GM18873 (cell line): ENCODE data around the gene BCAS1.

Experiments
- ATAC-seq: cut with Tn5 transposase; IDR thresholded peaks from one replicate; pipeline ENCODE4 v1.9.1; 2021; ENCODE audit warnings: mild to moderate bottlenecking, moderate library complexity, moderate number of reproducible peaks; ENCODE audit not compliant: unreplicated experiment, low FRiP score

BCAS1 gene

DNA sequence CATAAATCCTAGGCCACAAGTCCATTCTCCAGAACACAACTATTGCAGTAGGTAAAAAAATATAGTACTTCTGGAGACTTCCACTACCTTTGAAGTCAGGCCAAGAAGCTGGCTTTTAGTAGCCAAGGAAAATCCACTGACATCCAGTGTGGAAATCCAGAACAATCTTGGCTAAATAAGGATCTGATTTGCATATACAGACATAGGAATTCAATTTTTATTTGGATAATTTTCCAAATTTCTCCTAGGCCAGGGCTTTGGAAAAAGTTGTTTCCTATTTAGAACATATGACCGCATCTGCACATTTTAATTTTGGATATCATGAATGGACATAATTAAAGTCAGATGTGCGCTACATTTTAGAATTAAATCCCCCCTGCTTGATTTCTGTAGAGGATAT, 100.2 kb downstream of the BCAS1 start:
- no peak for ATAC-seq

DNA sequence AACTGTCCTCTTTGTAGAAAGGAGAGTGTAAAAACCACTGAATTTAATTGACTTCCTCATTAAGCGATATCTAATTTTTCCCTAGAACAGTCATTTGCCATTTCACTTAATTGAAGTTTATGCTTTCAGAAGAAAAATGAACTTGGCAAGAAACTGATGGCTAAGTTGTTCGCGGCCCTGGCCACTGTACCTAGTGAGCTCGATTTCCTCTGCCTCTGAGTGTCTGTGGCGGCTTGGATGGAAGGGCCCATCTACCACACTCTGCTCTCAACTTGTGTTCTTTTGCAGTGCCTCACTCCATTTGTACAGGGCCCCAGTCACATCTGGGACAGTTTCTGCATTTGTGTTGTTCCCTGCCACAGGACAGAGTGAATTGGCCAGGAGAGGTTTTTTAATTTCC, 102.9 kb downstream of the BCAS1 start:
- ATAC-seq: no peak

DNA sequence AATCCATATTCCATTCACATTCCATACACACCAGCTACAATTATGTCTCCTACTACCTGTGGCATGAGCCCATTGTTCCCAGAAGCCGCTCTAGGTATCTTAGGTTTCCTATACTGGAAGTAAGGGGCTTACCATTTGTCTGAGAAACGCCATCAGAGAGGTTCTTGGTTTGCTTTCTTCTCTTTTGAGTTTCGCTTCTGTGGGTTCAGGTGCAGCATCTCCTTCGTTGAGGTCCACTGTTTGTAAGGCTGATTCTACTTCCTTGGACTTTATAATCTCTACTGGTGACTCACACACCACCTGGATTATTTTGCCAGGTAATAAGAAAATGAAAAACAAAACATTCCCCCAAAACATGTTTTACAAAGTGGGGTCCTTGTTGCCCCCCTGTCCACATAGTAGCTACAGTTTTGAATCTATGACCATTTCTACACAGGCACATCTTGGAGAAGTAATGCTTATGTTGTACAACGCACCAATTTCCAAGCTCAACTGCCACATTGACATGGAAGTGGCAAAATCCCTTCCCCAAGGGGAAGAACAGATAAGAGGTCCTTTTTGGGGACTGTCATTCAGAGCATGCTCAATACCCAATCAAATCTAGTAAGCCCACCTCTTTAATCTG, 103.5 kb downstream of the BCAS1 start:
- no peak for ATAC-seq

DNA sequence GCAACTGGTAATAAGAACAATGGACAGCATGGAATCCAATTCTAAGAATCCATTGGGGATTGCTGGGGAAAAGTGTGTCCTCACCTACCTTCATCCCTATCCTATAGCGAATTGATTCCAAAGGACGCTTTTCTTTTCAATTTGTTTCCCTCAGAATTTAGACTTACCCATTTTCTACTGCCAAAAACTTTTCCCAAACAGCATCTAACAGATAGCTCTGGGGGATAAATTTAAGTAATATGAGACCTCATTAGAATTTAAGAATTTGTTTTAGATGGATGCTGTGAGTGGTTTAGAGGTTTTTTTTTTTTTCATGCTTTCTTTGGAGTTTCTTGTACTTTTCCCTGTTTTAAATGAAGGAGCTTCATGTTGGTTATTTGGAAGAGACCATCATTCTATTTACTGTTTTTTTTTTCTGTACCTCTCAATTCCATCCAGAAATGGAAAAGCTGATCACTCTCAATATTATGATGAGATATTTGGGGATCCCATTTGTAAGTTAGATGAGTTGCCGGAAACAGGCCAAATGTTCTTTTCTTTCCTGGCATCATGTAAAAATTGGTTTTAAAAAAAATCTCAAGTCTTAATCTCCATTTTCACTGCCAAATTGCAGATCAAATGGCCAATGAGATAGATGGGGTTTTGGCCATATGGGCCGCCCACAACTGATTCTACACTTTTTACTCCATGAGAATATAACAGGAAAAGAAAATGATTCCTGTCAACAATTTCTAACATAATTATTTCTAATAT, 105.7 kb downstream of the BCAS1 start:
- no peak for ATAC-seq

DNA sequence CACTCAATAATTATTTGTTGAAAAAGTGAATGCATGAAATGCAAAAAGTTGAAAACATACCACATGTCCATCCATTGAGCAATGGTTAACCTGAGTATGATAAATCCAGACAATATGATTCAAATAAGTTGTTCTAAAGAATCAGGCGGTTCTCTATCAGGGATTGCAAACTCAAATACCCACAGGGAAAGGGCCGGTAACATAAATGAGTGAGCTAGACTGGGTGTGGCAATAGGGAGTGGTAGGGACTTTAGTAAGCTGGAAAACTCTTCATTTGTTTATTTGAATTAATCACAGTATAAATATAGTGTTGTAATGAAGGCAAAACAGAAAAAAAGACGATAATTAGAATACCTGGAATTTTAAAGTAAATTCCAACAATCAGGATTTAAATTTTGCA, 106.3 kb downstream of the BCAS1 start:
- ATAC-seq: no peak

DNA sequence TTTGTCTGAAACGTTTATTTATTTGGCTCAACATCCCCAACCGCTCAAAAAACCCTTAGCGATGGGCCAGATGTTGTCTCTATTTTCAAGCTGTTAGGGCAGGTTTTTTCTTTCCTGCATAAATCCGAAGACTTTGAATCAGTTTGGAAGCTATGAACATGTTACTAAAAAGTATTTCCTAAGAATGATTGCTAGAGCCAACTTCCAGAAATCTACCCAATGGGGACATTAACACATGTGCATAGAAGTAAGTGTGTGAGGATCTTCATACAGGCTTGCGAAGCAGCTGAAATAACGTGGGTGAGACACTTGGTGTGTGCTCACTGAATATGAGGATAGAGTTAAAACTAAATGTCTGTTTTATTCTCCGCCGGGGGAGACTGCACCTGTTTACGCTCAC, 106.8 kb downstream of the BCAS1 start:
- no peak for ATAC-seq

DNA sequence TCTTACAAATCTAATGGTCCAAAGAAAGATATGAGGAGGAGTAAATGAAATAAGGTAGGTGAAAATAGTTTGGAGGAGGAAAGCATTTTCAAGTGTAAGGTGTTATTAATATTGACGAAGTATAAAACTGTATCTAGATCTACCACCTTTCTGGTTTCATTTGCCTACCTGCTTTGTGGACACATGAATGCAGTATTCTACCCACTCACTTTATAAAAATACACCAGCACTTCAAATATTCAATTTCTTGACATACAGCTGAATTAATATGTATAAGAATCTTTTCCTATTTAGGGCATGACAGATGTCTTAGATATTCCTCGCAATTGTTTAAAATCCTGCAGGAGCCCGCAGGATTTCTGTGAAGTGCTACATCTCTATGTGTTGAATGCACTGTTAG, 108.0 kb downstream of the BCAS1 start:
- ATAC-seq: no peak

DNA sequence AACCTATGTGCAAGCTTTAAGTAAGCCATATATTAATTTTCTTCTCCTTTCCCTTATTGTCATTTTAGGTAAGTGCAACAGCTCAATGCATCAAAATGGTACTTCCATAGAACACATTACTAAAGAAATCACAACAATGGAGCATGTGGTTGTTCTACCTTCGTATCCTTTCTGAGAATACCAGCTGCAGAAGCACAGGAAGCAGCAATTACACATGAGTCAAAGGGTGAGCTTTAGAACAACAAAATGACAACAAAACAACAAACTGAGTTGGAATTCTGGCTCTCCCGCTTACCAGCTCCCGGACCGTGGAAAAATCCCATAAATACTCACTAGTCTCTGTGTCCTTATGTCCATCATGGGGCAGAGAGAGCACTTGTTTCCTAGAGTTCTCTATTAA, 108.9 kb downstream of the BCAS1 start:
- ATAC-seq: no peak

DNA sequence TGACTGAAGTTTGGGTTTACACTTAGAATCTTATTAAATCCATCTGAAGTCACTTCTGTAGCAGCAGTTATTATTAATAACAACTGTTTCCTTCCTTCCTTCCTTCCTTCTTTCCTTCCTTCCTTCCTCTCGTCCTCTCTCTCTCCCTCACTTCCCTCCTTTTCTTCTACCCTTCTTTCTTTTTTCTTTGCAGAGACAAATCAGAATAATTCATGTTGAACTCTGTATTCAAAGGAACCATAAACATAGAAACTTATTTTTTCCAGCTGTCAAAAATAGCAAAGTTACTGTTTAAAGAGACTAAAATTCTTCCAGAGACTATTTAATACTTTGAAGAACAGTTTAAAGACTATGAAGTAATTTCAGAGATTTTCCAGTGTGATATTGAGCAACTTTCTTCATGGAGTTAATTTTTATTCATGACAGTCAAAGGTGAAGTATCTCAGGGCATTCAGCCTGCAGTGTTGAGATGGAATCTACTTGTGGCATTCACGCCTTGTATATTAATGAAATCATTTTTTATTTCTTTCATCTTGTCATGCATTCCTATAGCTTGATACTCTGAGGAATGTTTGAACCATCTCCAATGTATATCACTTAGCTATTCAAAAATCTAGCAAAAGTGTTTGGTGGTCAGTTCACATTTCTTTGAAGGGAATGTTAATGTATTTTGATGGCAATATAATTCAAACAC, 109.7 kb downstream of the BCAS1 start:
- ATAC-seq: no peak

DNA sequence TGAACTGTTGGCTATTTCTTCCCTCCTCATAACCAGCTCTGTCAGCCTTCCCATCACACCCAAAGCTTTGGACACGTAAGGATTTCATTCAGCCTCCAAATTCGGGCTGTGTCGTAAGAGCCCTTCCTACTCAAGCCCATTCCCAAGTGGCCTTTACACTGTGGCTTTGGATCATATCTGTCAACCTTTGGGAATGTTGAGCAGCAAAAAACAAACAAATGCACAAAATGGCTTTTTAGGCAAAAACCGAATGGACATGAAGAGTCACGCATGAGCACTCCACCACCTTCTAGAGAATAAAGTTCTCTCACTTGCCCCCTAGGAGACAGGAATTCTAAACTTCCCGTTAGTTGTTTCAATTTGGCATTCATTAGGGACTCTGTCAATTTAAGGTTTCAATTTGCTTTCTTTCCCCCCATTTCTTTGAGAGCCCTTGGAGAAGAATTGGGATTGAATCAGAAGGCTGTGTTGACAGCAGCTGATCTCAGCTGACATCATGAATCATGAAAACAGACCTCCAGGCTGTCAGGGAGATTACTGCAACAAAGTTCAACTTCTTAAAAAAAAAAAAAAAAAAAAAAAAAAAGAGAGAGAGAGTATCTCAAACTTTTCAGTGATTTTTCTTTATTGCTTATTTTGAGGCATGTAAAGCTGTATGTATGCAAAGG, 110.3 kb downstream of the BCAS1 start:
- no peak for ATAC-seq

DNA sequence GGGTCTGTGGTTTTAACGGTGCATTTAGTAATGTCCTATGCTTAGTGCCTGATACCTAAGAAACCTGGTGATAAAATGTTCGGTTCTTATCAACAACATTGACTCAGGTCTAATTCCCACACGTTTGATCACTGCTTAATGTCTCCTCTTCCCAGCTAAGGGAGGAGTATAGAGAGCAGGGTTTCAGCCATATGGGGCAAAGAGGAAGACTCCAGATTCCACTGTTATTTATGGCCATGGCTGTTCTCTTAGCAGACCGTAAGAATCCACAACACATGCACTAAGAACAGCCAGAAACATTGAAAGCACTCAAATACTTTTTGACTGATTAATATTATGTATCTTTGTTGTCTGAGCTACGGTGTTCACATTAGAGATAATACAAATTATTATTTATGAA, 112.1 kb downstream of the BCAS1 start:
- ATAC-seq: no peak

DNA sequence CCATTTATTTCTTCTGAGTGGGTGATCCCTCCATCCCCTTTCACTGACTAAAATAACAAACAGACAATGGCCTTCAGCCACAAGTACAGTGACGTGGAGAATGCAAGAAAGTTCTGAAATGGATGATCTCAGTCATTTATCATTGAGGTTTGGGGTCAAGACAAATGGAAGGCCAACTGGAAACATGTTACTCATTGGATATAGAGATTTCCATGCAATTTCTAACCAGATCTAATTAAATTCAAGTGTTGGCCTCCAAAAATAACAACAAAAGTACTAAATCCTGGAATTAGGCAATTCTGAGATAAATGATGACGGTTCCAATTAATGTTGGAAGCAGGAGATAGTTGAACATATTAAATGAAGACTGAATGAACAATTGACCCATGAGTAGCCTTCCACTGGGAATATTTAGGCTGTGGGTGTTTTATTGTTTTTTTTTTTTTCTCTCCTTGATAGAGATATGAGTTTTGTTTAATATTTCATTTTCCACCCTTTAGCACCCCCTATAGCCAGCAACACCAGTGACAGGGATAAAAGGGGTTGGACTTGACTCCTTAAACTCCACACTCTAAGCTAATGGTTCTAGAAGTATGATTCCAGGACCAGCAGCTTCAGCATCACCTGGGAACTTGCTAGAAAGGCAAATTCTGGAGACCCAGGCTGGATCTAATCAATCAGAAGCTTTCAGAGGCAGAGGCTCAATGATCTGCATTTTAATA, 112.8 kb downstream of the BCAS1 start:
- no peak for ATAC-seq

DNA sequence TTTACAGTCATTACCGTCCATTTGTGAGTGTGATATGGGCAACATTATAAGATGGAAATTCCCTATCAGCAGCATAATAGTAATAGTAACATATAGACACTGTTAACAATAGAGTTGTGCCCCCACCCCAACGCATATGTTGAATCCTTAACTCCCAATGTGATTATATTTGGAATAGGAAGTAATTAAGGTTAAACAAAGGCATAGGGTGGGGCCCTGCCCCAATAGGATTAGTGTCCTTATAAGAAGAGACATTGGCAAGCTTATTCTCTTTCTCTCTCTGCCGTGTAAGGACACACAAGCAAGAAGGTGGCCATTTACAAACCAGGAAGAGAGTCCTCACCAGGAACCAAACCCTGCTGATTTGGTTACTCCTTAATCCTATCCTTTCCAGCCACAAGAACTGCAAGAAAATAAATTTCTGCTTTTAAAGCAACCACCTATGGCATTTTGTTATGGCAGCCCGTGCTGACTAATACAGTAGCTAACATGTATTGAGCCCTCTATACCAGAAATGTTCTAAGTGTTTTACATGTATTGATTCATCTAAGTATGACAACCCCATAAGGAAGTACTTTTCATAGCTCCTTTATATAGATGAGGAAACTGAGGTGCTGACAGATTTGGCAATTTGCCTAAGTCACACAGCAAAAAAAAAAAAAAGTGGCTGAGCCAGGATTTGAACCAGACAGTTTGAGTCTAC, 114.2 kb downstream of the BCAS1 start:
- ATAC-seq: no peak

DNA sequence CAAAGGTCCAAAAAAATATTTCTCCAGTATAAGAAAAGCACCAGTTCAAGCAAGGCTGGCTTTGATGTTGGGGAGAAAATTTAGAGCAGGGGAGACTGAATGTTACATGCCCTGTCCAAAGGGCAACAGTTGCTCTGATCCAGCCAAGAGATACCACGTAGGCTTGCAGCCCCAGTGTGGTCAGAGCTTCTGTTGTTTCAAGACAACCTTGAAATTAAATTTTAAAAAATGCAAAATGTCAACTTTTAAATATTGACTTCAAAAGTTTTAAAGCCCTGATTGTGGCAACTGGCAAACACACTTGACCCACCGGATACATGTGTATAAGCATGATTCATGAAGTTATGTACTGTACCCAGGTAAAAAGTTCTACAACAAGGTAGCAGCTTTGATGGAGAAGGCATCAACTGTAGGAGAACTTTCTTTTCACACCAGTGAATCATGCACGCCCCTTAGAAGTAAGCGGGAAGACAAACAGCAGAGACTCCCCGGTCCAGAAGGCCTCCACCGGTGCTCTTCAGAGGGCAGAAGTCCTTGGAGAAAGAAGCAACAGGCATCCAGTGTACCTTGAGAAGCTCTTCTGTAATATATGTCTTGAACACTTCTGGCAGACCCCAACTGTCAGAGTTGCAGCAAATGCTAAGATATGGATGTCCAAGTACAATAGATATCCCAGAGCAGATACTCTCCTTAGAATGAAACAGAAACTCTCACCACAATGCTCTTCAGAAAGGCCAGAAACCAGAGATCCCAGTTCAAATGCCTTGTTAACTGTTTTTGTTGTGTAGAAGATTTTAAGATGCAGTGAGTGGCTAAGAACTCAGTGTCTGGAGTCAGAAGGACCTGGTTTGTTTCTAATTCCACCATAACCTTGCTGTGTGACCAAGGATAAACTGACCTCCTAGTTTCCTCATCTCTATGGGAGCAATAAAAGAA, 115.4 kb downstream of the BCAS1 start:
- ATAC-seq: no peak

DNA sequence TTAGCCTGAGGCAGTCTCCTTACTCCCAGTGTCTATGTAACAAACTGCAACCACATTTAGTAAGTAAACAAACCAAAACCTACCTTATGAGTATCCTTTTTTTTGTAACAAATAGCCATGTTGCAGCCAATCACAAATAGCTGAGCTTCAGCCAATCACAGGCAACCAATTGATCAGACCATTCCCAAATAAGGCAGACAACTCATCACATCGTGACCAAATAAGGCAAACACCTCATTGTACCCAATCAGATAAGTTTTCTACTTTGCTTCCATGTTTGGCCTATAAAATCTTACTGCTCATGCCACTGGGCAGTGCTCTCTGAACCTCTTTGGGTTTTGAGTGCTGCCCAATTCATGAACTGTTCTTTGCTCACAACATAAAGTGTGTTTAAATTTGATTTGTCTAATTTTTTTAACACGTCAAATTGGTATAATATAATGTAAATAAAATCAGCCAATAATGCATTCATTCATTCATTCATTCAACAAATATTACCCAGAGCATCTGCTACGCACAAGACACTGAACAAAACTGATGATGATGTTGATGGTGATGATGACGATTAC, 117.8 kb downstream of the BCAS1 start:
- no peak for ATAC-seq

DNA sequence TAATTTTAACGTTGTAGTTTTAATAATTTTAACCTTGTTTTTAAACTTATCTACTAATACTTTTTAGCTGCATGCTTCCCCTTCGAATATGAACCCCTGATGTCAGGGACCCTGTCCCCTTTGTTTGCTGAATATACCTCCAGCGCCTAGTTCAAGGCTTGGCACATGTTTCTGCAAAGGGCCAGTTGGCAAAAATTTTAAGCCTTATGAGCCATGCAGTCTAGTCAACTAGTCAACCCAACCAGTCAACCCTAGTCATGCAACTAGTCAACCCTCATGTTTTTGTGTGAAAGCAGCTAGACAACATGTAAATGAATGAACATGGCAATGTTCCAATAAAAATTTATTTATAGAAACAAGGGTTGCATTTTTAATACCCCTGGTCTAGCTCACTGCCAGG, 119.8 kb downstream of the BCAS1 start:
- ATAC-seq: no peak

DNA sequence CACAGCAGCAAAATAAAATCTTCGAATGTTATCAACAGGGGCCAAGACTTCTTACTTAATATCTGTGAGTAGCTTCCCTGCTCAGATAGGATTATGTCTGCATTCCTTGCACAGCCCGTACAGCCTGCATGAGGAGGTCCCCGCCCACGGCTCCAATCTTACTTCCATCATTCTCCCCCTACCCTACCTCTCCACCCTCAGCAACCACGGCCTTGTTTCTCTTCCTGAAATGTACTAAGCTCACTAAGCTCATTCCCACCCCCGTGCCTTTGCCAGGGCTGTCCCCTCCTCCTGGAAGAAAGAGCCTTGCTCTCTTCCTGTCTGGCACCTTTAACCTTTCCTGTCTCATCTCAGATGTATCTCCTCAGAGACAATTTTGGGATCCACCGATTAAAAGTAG, 120.4 kb downstream of the BCAS1 start:
- ATAC-seq: no peak

DNA sequence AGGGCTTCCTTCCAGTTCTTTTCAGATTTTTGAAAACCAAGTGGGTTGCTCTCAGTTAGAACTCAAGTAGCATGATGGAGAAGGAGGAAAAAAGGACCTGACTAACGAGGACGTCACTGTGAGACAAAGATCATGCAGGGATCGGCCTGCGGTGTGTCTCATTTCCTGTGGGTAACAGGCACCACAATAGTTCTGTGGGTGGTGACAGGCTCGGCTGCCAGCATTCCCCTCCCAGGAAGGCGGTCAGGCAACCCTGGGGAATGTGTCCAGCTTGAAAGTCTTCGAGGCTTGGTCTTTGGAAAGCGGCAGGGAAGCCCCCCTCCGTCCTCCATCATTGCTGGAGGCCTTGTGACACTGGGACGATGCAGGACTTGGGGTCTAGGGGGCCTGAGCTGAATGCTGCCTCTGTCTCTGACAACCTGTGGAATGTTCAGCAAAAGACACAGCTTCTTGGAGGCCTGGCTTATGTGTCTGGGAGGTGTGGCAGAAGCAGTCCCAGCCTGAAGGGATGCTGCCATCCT, 121.0 kb downstream of the BCAS1 start:
- ATAC-seq: peak; percentile 82
